RWPE2 (cell line): Measurements from ENCODE around the gene TOP3B.
A peak's percentile ranks its signal among the peaks of the same experiment; 100 is the strongest.
"Not testable (repeated sequence)": the region's sequence is repeated elsewhere in the genome, so short reads cannot be mapped to it uniquely, and the experiment has no call there.

Experiments
- ATAC-seq: fragments of 200-7000 bp; cut with Tn5 transposase; 3 replicates; pipeline ENCODE4 v1.9.1; 2021; ENCODE audit warnings: low read depth
- DNase-seq: peaks from one replicate; pipeline ENCODE4 v3.0.0-alpha.2; 2020; ENCODE audit warnings: low spot score
- H3K27ac ChIP-seq: fragments of 450-650 bp; 2 replicates; pipeline ENCODE4 v1.5.1; 2017; ENCODE audit warnings: mild to moderate bottlenecking; ENCODE audit not compliant: poor library complexity, severe bottlenecking
- H3K27me3 ChIP-seq: fragments of 250-450 bp; sonication (Bioruptor Pico); 2 replicates; pipeline ENCODE4 v1.5.1; 2021; ENCODE audit warnings: mild to moderate bottlenecking, moderate library complexity; ENCODE audit not compliant: insufficient read depth, poor library complexity, severe bottlenecking
- H3K36me3 ChIP-seq: fragments of 250-450 bp; sonication (Bioruptor Pico); 2 replicates; pipeline ENCODE4 v1.5.1; 2020; ENCODE audit warnings: low read depth, mild to moderate bottlenecking, moderate library complexity
- H3K4me1 ChIP-seq: fragments of 250-450 bp; sonication (Bioruptor Pico); 2 replicates; pipeline ENCODE4 v1.5.1; 2021; ENCODE audit warnings: mild to moderate bottlenecking, moderate library complexity; ENCODE audit not compliant: insufficient read depth, poor library complexity, severe bottlenecking
- H3K4me3 ChIP-seq: fragments of 250-450 bp; sonication (Bioruptor Pico); 2 replicates; pipeline ENCODE4 v1.5.1; 2021; ENCODE audit warnings: mild to moderate bottlenecking, moderate library complexity; ENCODE audit not compliant: severe bottlenecking
- H3K9me3 ChIP-seq: fragments of 250-450 bp; sonication (Bioruptor Pico); 2 replicates; pipeline ENCODE4 v1.5.1; 2021; ENCODE audit warnings: mild to moderate bottlenecking, moderate library complexity; ENCODE audit not compliant: severe bottlenecking
- TF ChIP-seq, protein P1 (sequence below): fragments of 450-650 bp; IDR thresholded peaks from one replicate; pipeline ENCODE4 v1.5.1; 2017; ENCODE audit warnings: mild to moderate bottlenecking, moderate library complexity; ENCODE audit not compliant: poor library complexity, severe bottlenecking

The TOP3B gene

DNA sequence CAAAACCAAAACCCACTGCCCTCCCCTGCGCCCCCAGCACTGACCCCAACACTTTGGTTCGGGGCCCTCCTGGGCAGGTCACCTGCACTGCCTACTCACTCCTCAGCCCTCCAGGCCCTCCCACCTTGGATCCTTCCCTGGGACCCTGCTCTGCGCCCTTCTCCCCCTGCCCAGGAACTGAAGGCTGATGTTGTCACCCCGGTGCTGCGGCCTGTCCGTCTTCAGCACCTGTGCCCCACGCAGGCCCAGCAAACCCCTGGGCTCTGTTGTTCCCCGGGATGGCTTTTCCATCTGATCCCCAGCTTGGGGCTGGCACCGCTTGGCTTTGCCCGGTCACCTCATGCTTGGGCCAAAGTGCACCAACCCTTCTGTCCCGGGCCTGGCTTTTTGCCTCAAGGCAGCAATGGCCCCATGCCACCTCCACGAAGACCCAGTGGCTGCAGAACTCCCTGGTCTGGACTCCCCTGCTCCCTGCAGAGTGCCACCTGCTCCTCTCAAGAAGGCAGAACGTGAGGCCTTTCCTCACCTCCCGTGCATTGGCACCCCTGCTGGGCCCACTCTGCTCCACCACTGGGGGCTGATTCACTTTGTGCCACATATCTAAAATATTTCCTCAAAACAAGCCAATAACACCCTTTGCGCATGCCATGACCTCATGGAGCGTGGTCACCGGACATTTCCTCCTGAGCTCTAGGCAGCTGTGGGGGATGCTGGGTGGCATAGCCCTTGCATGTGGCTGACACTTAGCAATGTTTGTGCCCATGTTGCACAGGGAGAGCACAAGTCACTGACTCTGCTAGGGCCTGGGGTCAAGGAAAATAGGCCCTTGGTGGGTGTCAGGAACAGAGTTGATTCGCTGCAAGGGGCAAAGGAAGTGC lies 38.8 kb downstream of the TOP3B start:
- TF ChIP-seq, protein P1, sequence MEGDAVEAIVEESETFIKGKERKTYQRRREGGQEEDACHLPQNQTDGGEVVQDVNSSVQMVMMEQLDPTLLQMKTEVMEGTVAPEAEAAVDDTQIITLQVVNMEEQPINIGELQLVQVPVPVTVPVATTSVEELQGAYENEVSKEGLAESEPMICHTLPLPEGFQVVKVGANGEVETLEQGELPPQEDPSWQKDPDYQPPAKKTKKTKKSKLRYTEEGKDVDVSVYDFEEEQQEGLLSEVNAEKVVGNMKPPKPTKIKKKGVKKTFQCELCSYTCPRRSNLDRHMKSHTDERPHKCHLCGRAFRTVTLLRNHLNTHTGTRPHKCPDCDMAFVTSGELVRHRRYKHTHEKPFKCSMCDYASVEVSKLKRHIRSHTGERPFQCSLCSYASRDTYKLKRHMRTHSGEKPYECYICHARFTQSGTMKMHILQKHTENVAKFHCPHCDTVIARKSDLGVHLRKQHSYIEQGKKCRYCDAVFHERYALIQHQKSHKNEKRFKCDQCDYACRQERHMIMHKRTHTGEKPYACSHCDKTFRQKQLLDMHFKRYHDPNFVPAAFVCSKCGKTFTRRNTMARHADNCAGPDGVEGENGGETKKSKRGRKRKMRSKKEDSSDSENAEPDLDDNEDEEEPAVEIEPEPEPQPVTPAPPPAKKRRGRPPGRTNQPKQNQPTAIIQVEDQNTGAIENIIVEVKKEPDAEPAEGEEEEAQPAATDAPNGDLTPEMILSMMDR, result no peak
- no peak for DNase-seq

DNA sequence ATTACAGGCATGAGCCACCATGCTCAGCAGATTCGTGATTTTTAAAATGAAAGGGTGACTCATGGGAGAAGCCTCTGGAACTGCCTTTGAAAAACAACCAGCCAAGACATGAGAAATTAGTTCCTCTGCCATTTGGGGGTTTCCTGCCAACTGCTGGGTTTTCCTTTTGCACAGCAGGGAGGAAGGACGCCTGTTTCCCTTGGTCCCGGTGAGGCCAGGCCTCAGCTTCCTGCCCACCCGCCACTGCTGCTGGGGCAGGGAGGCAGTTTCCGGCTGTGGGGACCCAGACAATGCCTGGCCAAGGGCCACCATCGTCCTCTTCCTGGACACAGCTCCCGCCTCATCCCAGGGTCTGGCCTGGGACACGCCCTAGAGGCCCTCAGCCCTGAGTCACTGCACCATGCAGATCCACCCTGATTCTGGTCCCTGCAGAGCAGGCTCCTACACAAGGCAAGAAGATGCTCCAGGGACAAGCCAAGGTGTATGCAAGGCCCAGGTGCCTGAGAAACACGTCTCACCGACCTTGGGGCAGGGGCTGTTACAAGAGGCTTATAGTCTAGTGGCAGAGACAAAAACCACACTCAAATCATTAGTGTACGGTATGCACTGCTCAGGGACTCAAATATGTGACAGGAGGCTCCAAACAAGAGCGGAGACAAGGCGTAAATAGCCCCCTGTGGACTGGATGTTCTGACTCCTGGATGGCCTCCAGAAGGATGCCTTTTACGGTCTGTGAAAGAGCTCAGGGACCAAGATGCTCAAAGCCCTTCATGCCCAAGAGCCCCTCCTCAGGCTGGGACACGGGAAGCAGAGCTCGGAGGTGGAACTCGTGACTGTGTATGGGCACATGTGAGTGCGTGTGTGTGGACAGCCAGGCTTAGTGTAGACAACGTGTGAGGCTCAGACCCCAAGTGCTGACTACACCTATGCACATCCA lies 39.9 kb downstream of the TOP3B start:
- Histone ChIP-seq H3K36me3 (peaks cover 20% of the 10 kb centered on the region), H3K4me1 (peaks cover 23% of the 10 kb centered on the region)
- no peak for DNase-seq

More for the DNA sequence above, 38.8 kb downstream of the TOP3B start:
- Histone ChIP-seq H3K27me3 (no peaks in the 10 kb centered on the region), H3K4me1 (peaks cover 24% of the 10 kb centered on the region), H3K9me3 (peaks cover 6% of the 10 kb centered on the region), H3K4me3 (no peak overlapping the region), H3K36me3 (peaks cover 19% of the 10 kb centered on the region), H3K27ac (peak overlapping the region; percentile 82)
- ATAC-seq, result no peak

DNA sequence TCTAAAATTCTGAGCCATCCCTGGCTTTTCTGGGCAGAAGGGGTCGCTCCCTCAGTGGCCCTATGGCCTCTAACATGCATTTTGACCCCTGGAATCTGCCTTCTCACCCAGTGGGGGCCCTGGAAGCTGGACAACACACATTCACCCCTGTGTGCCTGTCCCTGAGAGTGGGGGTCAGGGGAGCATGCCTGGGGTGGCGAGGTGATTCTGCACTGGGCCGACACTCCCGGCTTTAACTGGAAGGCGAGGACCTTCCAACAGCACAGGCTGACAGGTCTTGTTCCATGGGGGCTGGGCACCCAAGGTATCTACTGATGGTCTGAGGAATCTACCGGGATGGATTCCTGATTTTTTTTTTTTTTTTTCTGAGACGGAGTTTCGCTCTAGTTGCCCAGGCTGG lies 40.7 kb downstream of the TOP3B start:
- no peak overlapping the region for H3K4me3 ChIP-seq
- H3K36me3 ChIP-seq, result peaks cover 24% of the 10 kb centered on the region
- TF ChIP-seq, protein P1, result no peak
- H3K4me1 ChIP-seq, result peaks cover 24% of the 10 kb centered on the region
- no peaks in the 10 kb centered on the region for H3K27me3 ChIP-seq
- peak overlapping the region; percentile 82 for H3K27ac ChIP-seq
- no peak for ATAC-seq
- no peak for DNase-seq
- no peaks in the 10 kb centered on the region for H3K9me3 ChIP-seq

More for the DNA sequence above, 39.9 kb downstream of the TOP3B start:
- Histone ChIP-seq H3K27ac (peak overlapping the region; percentile 82), H3K4me3 (no peak overlapping the region), H3K27me3 (no peaks in the 10 kb centered on the region), H3K9me3 (peaks cover 3% of the 10 kb centered on the region)
- TF ChIP-seq, protein P1, result no peak
- ATAC-seq, result peak; percentile 73

DNA sequence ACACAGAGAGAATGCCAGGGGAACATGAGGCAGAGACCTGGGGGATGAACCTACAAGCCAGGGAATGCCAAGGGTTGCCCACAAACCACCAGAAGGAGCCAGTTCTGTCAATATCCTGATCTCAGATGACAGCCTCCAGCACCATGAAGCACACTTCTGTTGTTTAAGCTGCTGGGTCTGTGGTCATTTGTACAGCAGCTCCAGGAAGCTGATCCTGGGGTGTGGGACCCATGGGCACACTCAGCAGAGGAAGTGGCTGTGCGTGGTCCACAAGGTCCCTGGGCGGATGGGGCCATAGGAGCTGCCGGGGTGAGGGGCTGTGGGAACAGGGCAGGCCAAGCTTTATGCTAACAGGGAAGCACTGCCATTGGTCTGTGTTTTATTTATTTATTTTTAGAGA lies 42.1 kb downstream of the TOP3B start:
- Histone ChIP-seq H3K27ac (no peak overlapping the region), H3K4me1 (peaks cover 27% of the 10 kb centered on the region), H3K4me3 (no peak overlapping the region), H3K36me3 (peaks cover 34% of the 10 kb centered on the region), H3K27me3 (no peaks in the 10 kb centered on the region), H3K9me3 (no peaks in the 10 kb centered on the region)
- ATAC-seq (no peak), DNase-seq (no peak)
- TF ChIP-seq, protein P1, result no peak

DNA sequence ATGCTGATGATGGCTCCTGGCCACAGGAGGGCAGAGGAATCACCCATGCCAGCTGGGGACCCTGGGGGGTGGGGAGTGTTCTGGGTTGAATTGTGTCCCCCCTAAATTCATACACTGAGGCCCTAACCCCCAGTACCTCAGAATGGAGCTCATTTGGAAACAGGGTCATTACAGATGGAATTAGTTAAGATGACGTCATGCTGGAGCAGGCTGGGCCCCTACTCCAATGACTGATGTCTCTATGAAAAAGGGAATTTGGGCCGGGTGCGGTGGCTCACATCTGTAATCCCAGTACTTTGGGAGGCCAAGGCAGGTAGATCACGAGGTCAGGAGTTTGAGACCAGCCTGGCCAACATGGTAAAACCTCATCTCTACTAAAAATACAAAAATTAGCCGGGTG lies 42.7 kb downstream of the TOP3B start:
- not testable (repeated sequence) for H3K4me3 ChIP-seq, H3K27ac ChIP-seq, H3K27me3 ChIP-seq, ATAC-seq, H3K9me3 ChIP-seq, DNase-seq
- Histone ChIP-seq H3K4me1 (peaks cover 27% of the 10 kb centered on the region), H3K36me3 (peaks cover 34% of the 10 kb centered on the region)
